Nephron progenitor cell (in vitro differentiated cells): ENCODE data around the gene CASP12.

Experiments used
- DNase-seq: peaks from one replicate; pipeline ENCODE4 v3.0.0; 2021
- H3K27ac Mint-ChIP-seq: 2 replicates; pipeline ENCODE4 v1.8.0; 2021; ENCODE audit warnings: mild to moderate bottlenecking, moderate library complexity, mixed read lengths
- H3K27me3 Mint-ChIP-seq: 2 replicates; pipeline ENCODE4 v1.8.0; 2021; ENCODE audit warnings: mild to moderate bottlenecking, low read depth, mixed read lengths; ENCODE audit not compliant: poor library complexity
- H3K36me3 Mint-ChIP-seq: 2 replicates; pipeline ENCODE4 v1.8.0; 2021; ENCODE audit warnings: low read depth, mixed read lengths
- H3K4me1 Mint-ChIP-seq: 2 replicates; pipeline ENCODE4 v1.8.0; 2021; ENCODE audit warnings: mixed read lengths
- H3K4me3 Mint-ChIP-seq: 2 replicates; pipeline ENCODE4 v1.8.0; 2021; ENCODE audit warnings: mild to moderate bottlenecking, moderate library complexity, mixed read lengths
- H3K9me3 Mint-ChIP-seq: 2 replicates; pipeline ENCODE4 v1.8.0; 2021; ENCODE audit warnings: mild to moderate bottlenecking, moderate library complexity, mixed read lengths
- CTCF ChIP-seq: fragments of 200-600 bp; sonication (generic); IDR thresholded peaks from 2 replicates; pipeline ENCODE4 v1.5.0; 2021; ENCODE audit warnings: antibody characterized with exemption

The CASP12 gene

GRCh38 chr11:104872393-104872792, 25.9 kb downstream of the CASP12 start:
- no peak overlapping the region for H3K4me3 Mint-ChIP-seq
- no peaks in the 10 kb centered on the region for H3K36me3 Mint-ChIP-seq
- TF ChIP-seq CTCF, result no peak
- H3K27me3 Mint-ChIP-seq, result no peaks in the 10 kb centered on the region
- no peaks in the 10 kb centered on the region for H3K4me1 Mint-ChIP-seq
- H3K27ac Mint-ChIP-seq, result no peak overlapping the region
- DNase-seq, result no peak
- H3K9me3 Mint-ChIP-seq, result peaks cover 7% of the 10 kb centered on the region

GRCh38 chr11:104870910-104871309, 27.4 kb downstream of the CASP12 start:
- Mint-ChIP-seq H3K9me3 (peaks cover 7% of the 10 kb centered on the region), H3K27ac (no peak overlapping the region), H3K4me1 (no peaks in the 10 kb centered on the region), H3K27me3 (no peaks in the 10 kb centered on the region), H3K4me3 (no peak overlapping the region), H3K36me3 (no peaks in the 10 kb centered on the region)
- DNase-seq, result no peak
- no peak for TF ChIP-seq CTCF

GRCh38 chr11:104866815-104867214, 31.4 kb downstream of the CASP12 start:
- Mint-ChIP-seq H3K4me3 (no peak overlapping the region), H3K36me3 (no peaks in the 10 kb centered on the region), H3K9me3 (peaks cover 30% of the 10 kb centered on the region), H3K27me3 (no peaks in the 10 kb centered on the region), H3K4me1 (no peaks in the 10 kb centered on the region), H3K27ac (no peak overlapping the region)
- TF ChIP-seq CTCF, result no peak
- DNase-seq, result no peak

- Mint-ChIP-seq H3K9me3 (peaks cover 8% of the 10 kb centered on the region), H3K27ac (peak overlapping the region; percentile 67), H3K27me3 (no peaks in the 10 kb centered on the region), H3K36me3 (no peaks in the 10 kb centered on the region), H3K4me3 (peak overlapping the region; percentile 32), H3K4me1 (peaks cover 28% of the 10 kb centered on the region)
- no peak for TF ChIP-seq CTCF
- DNase-seq, result peak; percentile 5
Measured at GRCh38 chr11:104858882-104859775, 39.1 kb downstream of the CASP12 start.

- peaks cover 28% of the 10 kb centered on the region for H3K4me1 Mint-ChIP-seq
- H3K27me3 Mint-ChIP-seq, result no peaks in the 10 kb centered on the region
- no peak for DNase-seq
- no peak overlapping the region for H3K27ac Mint-ChIP-seq
- no peak for TF ChIP-seq CTCF
- H3K36me3 Mint-ChIP-seq, result no peaks in the 10 kb centered on the region
- no peaks in the 10 kb centered on the region for H3K9me3 Mint-ChIP-seq
- no peak overlapping the region for H3K4me3 Mint-ChIP-seq
Measured at GRCh38 chr11:104856607-104857006, 41.7 kb downstream of the CASP12 start.

GRCh38 chr11:104855965-104856364, 42.3 kb downstream of the CASP12 start:
- TF ChIP-seq CTCF, result no peak
- no peak overlapping the region for H3K27ac Mint-ChIP-seq
- H3K4me1 Mint-ChIP-seq, result peaks cover 28% of the 10 kb centered on the region
- no peaks in the 10 kb centered on the region for H3K9me3 Mint-ChIP-seq
- H3K36me3 Mint-ChIP-seq, result no peaks in the 10 kb centered on the region
- no peaks in the 10 kb centered on the region for H3K27me3 Mint-ChIP-seq
- DNase-seq, result no peak
- H3K4me3 Mint-ChIP-seq, result no peak overlapping the region
